ENCODE data around the gene COL13A1.

The COL13A1 gene

DNA sequence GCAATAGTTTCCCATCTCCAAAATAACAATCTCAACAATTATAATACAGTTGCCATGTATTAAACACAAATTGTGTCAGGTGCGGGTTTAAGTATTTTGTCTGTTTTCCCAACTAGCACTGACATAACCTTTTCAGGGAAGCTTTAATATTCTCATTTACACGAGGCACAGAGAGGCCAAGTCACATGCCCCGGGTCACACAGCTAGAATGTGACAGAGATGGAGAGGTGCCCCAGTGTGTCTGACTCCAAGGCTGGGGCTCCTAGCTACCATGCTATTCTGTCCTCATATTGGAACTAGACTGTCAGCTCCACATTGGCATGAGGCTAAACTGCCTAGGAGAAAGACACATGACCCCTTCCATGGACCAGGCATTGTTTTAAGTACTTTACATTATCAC is 77.2 kb downstream of the COL13A1 start:
- no peaks in the 10 kb centered on the region for H3K79me2 ChIP-seq (ENCODE audit: insufficient read depth, low read length)
- no peak overlapping the region for H3K4me2 ChIP-seq (ENCODE audit: low read length)
- no peaks in the 10 kb centered on the region for H3F3A ChIP-seq (ENCODE audit: insufficient read depth, low read length)
- H3K27me3 ChIP-seq (ENCODE audit: insufficient read depth, low read length): no peaks in the 10 kb centered on the region; the same call in 1 of the 2 replicates
- H4K20me1 ChIP-seq (ENCODE audit: insufficient read depth, low read length): no peaks in the 10 kb centered on the region
- no peak overlapping the region for H2AFZ ChIP-seq (ENCODE audit: low read length)
- H3K9me3 ChIP-seq (ENCODE audit: low read length): no peaks in the 10 kb centered on the region
- H3K27ac ChIP-seq (ENCODE audit: low read depth, low read length, poor library complexity, severe bottlenecking): no peak overlapping the region
- TF ChIP-seq, protein P1, sequence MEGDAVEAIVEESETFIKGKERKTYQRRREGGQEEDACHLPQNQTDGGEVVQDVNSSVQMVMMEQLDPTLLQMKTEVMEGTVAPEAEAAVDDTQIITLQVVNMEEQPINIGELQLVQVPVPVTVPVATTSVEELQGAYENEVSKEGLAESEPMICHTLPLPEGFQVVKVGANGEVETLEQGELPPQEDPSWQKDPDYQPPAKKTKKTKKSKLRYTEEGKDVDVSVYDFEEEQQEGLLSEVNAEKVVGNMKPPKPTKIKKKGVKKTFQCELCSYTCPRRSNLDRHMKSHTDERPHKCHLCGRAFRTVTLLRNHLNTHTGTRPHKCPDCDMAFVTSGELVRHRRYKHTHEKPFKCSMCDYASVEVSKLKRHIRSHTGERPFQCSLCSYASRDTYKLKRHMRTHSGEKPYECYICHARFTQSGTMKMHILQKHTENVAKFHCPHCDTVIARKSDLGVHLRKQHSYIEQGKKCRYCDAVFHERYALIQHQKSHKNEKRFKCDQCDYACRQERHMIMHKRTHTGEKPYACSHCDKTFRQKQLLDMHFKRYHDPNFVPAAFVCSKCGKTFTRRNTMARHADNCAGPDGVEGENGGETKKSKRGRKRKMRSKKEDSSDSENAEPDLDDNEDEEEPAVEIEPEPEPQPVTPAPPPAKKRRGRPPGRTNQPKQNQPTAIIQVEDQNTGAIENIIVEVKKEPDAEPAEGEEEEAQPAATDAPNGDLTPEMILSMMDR (IDR thresholded peaks at IDR 0.05; ENCODE audit: low read length): no peak
- TF ChIP-seq EZH2 (IDR thresholded peaks at IDR 0.05; ENCODE audit: borderline replicate concordance, low read length): no peak
- H3K9me2 ChIP-seq (ENCODE audit: low read depth, low read length): no peaks in the 10 kb centered on the region
- no peak overlapping the region for H3K9ac ChIP-seq (ENCODE audit: low read length)
- no peak overlapping the region for H3K4me3 ChIP-seq (ENCODE audit: low read depth, low read length, poor library complexity, severe bottlenecking)
- no peaks in the 10 kb centered on the region for H3K36me3 ChIP-seq (ENCODE audit: insufficient read depth, low read length)
- H3K4me1 ChIP-seq (ENCODE audit: insufficient read depth, low read length, severe bottlenecking): no peaks in the 10 kb centered on the region

- no peaks in the 10 kb centered on the region for H3K79me2 ChIP-seq (ENCODE audit: insufficient read depth, low read length)
- no peaks in the 10 kb centered on the region for H3K9me2 ChIP-seq (ENCODE audit: low read depth, low read length)
- TF ChIP-seq, protein P1 (IDR thresholded peaks at IDR 0.05; ENCODE audit: low read length): no peak
- TF ChIP-seq EZH2 (IDR thresholded peaks at IDR 0.05; ENCODE audit: borderline replicate concordance, low read length): no peak
- no peaks in the 10 kb centered on the region for H3F3A ChIP-seq (ENCODE audit: insufficient read depth, low read length)
- H3K4me1 ChIP-seq (ENCODE audit: insufficient read depth, low read length, severe bottlenecking): no peaks in the 10 kb centered on the region
- H3K9me3 ChIP-seq (ENCODE audit: low read length): no peaks in the 10 kb centered on the region
- no peak overlapping the region for H3K27ac ChIP-seq (ENCODE audit: low read depth, low read length, poor library complexity, severe bottlenecking)
- H3K27me3 ChIP-seq (ENCODE audit: insufficient read depth, low read length): no peaks in the 10 kb centered on the region; the same call in 1 of the 2 replicates
- no peak overlapping the region for H2AFZ ChIP-seq (ENCODE audit: low read length)
- H3K36me3 ChIP-seq (ENCODE audit: insufficient read depth, low read length): no peaks in the 10 kb centered on the region
- H3K4me3 ChIP-seq (ENCODE audit: low read depth, low read length, poor library complexity, severe bottlenecking): no peak overlapping the region
- H3K4me2 ChIP-seq (ENCODE audit: low read length): no peak overlapping the region
- H4K20me1 ChIP-seq (ENCODE audit: insufficient read depth, low read length): no peaks in the 10 kb centered on the region
- H3K9ac ChIP-seq (ENCODE audit: low read length): no peak overlapping the region
These were observed 78.0 kb downstream of the COL13A1 start for GRCh38 chr10:69879634-69880257.

DNA sequence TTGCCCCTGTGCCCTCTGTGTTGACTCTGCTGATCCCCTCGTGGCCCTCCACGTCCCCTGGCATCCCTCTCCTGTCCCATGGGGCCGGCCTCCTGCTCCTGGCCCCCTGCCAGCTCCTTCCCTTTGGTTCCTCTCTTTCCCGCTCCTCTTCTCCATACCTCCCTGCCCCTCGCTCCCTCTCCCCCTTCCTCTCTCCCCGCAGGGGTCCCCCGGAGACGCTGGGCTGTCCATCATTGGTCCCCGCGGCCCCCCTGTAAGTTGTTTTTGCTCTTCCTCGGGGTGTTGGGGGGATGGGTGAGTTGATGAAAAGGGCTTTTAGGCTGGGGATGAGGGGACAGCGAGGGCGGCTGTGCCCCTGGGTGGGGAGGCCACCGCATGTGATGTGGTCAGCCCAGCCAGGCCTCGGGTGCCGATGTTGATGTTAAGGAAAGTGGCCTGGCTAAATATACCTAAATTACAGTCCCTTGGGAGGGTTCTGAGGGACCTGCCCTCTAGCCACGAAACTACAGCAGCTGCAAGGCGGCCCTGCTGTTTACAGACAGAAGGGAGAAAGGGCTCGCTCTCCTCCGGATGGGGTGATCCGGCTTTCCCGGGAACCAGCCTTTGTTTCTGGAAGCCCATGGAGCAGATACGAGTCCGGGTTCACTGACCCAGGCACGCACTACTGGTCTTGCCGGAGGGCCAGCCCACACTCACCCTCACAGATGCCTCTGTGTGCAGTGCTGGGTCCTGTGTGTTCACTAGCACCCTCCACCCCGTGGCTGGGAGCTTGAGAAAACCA is 78.8 kb downstream of the COL13A1 start:
- no peak overlapping the region for H3K9ac ChIP-seq (ENCODE audit: low read length)
- H3K27me3 ChIP-seq (ENCODE audit: insufficient read depth, low read length): no peaks in the 10 kb centered on the region; the same call in 1 of the 2 replicates
- TF ChIP-seq, protein P1 (IDR thresholded peaks at IDR 0.05; ENCODE audit: low read length): no peak
- TF ChIP-seq EZH2 (IDR thresholded peaks at IDR 0.05; ENCODE audit: borderline replicate concordance, low read length): no peak
- no peaks in the 10 kb centered on the region for H3K36me3 ChIP-seq (ENCODE audit: insufficient read depth, low read length)
- no peak overlapping the region for H3K4me3 ChIP-seq (ENCODE audit: low read depth, low read length, poor library complexity, severe bottlenecking)
- no peaks in the 10 kb centered on the region for H3K79me2 ChIP-seq (ENCODE audit: insufficient read depth, low read length)
- no peak overlapping the region for H3K27ac ChIP-seq (ENCODE audit: low read depth, low read length, poor library complexity, severe bottlenecking)
- H3F3A ChIP-seq (ENCODE audit: insufficient read depth, low read length): no peaks in the 10 kb centered on the region
- no peaks in the 10 kb centered on the region for H4K20me1 ChIP-seq (ENCODE audit: insufficient read depth, low read length)
- no peak overlapping the region for H2AFZ ChIP-seq (ENCODE audit: low read length)
- no peaks in the 10 kb centered on the region for H3K9me2 ChIP-seq (ENCODE audit: low read depth, low read length)
- no peak overlapping the region for H3K4me2 ChIP-seq (ENCODE audit: low read length)
- no peaks in the 10 kb centered on the region for H3K4me1 ChIP-seq (ENCODE audit: insufficient read depth, low read length, severe bottlenecking)
- no peaks in the 10 kb centered on the region for H3K9me3 ChIP-seq (ENCODE audit: low read length)
